GM19043 (cell line): ENCODE data around the gene ARL8A.
A peak's percentile ranks its signal among the peaks of the same experiment; 100 is the strongest.
"Not testable (repeated sequence)": the region's sequence is repeated elsewhere in the genome, so short reads cannot be mapped to it uniquely, and the experiment has no call there.

Source experiments
- ATAC-seq: cut with Tn5 transposase; IDR thresholded peaks from one replicate; pipeline ENCODE4 v1.9.1; 2021; ENCODE audit warnings: low read depth; ENCODE audit not compliant: unreplicated experiment

Gene ARL8A

DNA sequence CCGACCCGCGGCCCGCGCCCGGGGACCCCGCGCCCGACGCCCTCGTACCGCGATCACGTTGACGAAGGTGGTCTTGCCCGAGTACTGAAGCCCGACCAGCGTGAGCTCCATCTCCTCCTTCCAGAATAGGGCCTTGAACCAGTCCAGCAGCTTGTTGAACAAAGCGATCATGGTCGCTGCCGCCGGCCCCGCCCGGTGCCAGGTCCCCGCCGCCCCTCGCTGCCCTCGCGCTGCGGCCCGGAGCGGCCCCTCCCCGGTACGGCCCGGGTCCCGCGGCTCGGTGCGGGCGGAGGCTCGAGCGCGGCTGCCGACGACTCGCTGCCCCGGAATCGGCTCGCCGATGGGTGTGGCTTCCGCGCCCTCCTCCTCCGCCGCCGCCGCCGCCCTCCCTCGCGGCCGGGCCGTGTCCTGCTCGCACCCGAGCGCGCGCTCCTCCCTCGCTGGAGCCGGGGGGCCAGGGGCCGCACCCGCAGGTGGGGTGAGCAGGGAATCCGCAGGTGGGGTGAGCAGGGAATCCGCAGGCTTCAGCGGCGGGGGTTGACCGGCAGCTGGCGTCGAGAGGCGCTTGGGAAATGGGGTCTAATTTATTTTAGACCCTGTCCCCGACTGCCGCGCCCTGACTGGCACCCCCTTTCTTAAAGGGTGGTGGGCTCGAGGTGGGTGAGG lies at the start of gene ARL8A:
TSS of gene ARL8A (minus strand) at position 336 of the 666 bp plus-strand sequence. CDS start at position 171, 165 bp downstream.
- ATAC-seq, result peak; percentile 49

DNA sequence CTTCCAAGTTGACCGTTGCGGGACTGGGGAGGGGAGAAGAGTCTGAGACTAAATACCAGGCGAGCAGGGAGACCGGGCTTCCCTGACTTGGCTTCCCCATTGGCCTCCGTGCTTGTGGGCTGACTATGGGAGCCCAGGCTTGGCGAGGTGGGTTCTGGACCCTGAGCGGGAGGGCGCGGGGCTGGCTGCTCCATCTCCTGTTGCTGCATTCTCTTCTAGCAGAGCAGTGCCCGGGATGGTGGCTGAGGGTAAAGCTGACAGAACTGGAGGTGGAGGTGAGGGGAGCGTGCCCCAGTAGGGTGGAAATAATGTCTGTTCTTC lies 49.8 kb upstream of the ARL8A start:
- ATAC-seq, result no peak

DNA sequence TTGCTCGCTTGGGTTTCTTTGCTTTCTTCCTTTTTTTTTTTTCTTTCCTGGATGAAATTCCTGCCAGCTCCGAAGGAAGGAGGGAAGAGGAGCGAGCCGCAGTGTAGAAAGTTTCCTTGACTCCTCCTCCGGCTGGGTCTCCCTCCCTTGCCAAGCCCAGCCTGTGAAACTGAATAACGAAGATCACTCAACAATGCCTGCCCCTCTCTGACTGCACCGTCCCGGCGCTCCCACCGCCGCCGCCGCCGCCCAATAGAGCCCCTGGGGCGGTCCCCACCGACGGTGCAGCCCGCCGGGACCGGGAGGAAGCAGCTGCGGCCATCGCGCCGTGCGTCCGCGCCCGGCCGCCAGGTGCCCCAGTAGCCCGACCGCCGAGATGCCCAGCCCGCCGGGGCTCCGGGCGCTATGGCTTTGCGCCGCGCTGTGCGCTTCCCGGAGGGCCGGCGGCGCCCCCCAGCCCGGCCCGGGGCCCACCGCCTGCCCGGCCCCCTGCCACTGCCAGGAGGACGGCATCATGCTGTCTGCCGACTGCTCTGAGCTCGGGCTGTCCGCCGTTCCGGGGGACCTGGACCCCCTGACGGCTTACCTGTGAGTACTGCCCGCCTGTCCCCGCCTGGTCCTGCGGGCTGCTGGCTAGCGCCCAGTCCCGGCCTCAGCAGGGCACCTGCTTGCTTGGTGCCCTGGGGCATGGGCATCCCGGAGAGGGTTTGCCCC lies 49.2 kb upstream of the ARL8A start, which contains the start of gene LGR6:
TSS of gene LGR6 (plus strand) at position 186 of the 714 bp plus-strand sequence. CDS start at position 377, 191 bp downstream.
- ATAC-seq, result no peak

DNA sequence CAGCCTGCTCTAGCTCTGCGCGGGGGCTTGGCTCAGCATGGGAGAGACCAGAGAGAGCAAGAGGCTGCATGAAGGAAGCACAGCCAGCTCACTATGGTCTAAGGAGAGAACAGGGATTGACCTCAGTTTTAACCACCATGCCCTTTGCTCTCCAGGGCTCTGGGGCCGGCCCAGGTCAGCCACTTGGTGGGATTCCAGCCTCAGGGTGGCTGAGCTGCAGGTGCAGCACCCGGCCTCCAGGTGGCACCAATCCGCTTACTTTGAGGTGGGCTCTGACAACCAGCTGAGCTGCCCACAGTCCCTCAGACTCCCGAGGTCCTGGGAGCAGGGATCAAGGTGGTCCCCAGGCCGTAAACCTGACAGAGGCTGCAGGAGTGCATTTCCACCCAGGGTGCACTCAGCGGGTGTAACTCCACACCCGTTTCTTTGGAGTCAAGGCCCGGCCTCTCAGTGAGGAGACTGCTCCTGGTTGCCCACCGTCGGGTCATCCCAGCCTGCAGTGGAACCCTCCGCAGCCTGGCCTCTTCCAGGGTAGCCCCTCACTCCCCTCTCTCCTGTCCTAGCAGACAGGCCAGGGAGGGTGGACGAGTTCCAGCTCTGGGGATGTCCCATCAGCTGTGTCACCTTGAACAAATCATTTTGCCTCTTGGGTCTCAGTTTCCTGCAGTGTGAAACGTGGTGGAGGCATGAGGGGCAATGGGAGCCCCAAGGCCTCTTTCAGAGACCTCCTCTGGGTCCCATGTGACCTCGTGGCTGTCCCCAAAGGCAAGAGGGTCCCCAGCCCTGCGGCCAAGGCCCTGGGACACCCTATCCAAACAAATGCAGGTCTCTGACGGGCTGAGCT lies 48.5 kb upstream of the ARL8A start:
- no peak for ATAC-seq

DNA sequence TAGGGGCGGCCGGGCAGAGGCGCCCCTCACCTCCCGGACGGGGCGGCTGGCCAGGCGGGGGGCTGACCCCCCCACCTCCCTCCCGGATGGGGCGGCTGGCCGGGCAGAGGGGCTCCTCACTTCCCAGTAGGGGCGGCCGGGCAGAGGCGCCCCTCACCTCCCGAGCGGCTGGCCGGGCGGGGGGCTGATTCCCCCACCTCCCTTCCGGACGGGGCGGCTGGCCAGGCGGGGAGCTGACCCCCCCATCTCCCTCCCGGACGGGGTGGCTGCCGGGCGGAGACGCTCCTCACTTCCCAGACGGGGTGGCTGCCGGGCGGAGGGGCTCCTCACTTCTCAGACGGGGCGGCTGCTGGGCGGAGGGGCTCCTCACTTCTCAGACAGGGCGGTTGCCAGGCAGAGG lies 46.9 kb upstream of the ARL8A start:
- ATAC-seq, result not testable (repeated sequence)

DNA sequence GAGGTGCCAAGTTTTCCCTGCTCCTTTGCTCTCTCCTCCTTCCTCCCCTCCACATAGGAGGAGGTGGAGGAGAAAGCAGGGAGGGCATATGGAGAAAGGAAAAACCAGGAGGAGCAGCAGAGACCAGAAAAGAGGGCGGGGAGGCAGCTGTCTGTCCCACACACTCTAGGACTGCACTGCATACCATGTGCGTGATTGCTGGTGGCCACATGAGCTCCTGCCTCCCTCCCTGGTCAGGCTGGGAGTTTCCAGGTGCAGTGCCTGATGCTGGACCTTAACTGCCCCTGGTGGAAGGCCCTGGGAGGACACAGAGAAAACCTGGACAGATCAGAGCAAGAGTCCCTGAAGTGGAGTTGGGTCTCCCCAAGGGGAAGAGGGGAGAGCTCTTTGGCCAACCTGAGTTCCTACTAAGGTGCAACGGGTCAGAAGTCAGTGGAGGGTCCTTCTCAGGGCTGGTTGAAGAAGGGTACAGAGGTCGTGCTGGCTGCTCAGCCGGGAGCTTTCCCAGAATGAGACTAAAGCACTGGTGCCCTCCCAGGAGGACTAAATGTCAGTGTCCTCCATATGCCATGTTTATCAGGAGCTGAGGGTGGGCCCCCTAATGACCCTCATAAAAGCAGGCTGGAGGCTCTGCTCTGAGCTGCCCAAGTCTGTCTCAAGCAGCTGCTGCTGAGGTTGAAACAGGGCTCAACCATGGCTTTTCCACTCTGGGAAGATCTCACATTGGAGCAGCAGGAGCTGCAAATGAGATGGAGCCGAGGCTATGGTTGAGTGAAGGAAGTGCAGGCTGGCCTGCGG lies 45.6 kb upstream of the ARL8A start:
- ATAC-seq, result no peak

DNA sequence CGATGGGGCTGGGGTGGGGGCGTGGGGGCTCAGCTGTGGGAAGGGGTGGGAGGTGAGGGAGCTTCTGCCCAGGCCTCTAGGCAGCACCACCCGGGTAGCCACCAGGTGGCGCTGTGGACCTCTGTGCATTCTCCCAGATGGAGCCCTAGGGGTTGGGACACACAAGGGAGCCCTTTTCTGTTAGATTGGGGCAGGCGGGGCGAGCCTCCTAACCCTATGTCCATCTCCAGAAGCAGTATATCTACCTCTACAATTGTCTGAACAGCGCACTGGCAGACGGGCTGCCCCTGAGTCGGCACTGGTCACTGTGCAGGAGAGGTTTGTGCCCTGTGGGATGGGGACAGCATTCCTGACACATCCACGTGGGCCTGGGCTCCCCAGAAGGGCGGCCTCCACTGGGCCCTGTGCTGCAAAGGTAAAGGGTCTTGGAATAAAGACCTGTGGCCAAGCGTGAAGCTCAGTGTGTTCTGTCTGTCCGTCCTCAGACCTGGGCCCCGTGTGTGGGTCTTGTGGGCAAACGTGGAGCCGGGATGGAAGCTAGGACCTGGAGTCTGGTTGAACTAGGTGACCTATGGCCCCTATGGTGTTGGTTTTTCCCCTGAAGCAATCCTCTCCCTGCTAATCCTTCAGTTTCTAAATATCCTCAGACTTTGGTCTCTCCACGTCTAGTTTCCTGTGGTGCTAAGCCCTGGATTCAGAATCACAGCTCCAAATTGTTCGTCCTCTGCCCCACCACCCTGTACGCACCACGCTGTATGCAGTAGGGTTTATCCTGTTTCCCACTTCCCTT lies 44.7 kb upstream of the ARL8A start:
- no peak for ATAC-seq

DNA sequence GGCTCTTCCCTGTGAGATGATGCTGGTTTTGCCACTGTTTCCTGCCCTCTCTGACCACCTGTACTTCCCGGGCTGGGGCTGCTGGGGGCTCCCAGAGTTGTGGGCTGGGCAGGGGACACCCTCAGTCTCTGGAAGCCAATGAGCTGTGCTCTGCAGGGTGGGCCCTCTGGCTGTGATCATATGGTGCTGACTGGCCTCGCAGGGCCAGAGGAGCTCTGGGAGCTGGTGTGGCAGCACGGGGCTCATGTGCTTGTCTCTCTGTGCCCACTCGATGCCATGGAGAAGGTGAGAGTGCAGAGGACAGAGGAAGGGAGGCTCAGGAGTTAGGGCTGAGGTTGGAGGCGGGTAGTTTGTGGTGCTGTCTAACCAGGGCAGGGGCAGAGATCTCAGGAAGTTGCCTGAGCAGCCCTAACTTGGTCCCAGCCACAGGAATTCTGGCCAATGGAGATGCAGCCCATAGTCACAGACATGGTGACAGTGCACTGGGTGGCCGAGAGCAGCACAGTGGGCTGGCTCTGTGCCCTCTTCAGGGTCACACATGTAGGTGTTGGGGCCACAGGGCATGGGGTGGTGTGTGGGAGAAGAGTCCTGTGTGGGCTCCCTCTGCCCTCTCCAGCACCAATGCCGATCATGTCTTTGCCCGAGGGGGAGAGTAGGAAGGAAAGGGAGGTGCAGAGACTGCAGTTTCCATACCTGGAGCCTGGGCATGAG lies 43.3 kb upstream of the ARL8A start:
- no peak for ATAC-seq

DNA sequence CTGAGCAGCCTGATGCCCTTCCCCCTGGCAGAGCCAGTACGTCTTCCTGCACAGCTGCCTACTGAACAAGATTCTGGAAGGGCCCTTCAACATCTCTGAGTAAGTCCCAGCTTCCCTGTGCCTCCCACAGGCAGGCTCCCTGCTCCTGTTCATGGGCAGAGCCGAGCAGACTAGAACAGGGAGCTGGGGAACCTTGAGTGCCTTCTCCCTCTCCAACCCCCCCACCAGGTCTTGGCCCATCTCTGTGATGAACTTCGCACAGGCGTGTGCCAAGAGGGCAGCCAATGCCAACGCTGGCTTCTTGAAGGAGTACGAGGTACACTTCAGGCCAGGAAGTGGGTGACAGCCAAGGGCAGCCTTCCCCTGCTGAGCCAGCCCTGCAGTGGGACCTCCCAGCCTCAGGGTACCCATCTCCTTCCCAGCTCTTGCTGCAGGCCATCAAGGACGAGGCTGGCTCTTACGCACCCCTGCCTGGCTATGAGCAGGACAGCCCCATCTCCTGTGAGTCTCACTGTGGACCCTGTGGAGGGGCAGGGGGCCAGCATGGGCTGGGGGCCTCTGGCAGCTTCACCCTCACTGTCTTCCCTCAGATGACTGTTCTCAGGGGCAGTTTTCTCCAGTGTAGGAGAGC lies 42.6 kb upstream of the ARL8A start:
- no peak for ATAC-seq

DNA sequence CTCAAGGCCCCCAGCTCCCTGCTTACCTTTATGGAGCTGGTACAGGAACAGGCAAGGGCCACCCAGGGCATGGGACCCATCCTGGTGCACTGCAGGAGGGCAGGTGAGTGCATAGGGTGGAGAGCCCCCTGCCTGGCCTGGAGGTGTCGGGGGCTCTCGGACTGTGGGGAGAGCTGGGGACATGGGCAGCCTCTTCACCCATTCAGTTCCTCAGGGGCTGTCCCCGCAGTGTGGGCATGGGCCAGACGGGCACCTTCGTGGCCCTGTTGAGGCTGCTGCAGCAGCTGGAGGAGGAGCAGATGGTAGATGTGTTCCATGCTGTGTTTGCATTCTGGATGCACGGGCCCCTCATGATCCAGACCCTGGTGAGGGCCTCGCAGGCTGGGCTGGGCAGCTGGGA lies 41.8 kb upstream of the ARL8A start:
- ATAC-seq, result no peak

DNA sequence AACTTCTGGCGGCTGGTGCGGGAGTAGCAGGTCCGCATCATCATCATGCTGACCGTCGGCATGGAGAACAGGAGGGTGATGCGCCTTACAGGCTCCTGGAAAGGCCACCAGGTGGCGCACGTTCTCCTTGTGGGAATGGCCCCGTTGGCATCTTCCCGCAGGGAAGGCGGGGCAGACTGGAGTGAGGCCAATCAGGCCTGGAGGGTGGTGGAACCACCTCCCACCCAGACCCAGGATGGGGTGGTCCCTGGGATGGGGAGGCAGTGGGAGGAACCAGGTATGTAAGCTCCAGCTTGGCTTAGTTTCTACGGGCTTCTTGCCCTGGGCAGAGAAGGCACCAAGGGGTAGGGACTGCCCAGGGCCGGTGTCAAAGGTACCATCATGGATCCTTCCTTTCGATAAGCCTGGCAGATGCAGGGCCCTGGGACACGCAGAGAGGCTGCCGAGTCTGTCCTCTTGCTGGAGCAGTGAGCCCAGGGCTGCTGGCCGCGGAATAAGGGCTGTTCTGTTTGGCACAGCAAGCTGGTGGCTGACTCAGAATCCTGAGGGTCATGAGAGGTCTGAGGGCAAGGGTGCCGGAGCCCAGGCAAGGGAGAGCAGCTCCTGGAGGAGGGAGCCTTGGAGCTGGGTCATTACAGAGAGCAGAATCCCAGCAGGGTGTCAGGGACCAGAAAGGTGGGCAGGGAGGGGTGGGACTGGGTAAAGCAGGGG lies 40.4 kb upstream of the ARL8A start:
- ATAC-seq, result no peak

DNA sequence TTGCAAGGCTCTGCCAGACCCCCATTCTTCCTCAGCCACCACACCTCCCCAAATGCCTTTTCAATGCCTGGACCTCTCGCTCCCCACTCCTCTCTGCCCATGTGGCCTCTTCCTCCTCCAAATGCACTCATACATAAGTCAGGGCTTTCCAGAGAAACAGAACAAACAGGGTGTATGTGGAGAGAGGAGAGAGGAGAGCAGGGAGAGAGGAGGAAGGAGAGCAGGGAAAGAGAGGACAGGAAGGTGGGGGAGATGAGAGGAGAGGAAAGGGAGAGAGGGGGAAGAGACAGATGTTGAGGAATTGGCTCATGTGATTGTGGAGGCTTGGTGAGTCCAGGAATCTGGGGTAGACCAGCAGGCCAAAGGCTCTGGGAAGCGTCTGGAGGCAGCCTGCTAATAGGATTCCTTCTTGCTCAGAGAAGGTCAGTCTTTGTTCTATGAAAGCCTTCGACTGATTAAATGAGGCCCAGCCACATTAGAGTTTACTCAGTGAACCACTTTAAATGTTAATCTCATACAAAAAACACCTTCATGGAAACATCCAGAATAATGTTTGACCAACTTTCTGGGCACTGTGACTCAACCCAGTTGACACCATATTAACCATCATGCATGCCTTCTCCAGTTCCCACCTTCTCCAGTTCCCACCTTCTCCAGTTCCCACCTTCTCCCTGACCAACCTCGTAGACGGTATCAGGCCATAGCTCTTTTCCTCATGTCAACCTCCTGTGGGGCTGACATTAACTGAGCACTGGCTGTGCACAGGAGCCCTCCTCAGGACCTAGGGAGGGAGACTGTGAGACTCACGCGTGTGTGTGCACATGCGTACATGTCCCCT lies 37.7 kb upstream of the ARL8A start:
- no peak for ATAC-seq

DNA sequence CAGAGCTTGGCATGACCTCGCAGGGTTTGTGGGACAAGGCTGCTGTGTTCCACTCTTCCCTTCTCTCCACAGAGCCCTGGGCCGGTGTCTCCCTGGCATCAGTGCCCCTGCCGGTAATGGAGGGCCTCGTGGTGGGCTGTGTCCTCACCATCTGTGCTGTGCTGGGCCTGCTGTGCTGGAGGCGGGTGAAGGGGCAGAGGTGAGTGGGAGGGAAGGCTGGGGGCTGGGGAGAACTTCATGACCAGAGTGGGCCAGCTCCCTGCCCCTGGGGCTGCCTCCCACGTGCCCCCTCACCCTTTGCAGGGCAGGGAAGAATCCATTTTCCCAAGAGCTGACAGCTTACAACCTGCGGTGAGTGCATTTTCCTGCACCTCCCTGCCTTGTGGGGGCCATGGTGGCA lies 37.0 kb upstream of the ARL8A start:
- no peak for ATAC-seq

DNA sequence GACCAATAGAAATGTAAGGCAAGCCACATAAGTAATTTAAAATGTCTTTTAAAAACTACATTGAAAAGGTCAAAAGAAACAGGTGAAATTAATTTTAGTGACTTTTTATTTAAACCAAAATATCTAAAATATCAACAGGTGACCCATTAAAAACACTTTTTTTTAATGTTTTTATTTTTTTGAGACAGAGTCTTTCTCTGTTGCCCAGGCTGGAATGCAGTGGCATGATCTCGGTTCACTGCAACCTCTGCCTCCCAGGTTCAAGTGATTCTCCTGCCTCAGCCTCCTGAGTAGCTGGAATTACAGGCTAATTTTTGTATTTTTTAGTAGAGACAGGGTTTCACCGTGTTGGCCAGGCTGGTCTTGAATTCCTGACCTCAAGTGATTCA lies 36.2 kb upstream of the ARL8A start:
- not testable (repeated sequence) for ATAC-seq

DNA sequence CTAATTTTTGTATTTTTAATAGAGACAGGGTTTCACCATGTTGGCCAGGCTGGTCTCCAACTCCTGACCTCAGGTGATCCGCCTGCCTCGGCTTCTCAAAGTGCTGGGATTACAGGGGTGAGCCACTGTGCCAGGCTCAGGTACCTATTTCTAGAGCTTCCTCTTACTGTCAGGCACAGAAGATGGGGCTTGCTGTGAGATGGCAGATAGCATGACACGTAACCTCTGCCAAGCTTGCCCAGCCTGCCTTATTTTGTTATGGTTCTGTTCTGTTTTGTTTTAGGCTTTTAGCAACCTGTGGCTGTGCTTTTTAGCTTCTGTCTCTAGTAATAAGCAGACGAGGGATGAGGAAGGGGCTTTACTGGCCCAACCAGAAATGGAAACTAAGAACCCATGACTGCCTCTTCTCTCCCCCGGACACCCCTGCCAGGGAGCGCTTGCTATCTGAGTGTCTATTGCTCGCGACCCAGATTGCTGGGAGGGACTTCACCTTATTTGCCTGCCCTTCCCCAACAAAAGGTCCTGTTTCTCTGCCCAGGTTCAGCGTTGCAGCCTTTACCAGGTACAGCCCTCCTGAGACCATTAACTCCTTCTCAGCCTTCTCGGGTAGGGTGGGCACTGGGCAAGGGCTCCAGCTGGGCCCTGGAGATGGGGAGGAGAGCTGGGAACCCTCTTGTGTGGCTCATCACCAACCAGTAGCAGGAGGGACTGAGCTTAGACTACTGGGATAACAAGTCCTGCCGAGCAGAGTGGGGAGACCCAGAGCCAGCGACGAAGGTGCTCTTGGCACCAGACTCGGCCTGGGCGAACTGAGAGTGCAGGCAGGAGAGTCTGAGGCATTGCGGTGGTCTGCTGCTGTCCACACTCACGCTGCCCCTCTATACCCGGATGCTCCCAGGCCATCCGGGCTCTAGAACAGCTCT lies 35.6 kb upstream of the ARL8A start:
- ATAC-seq, result no peak
